Cardiac fibroblast (primary cell): ENCODE data around the gene NGFR.
A peak's percentile ranks its signal among the peaks of the same experiment; 100 is the strongest.

Experiments
- DNase-seq, 2 donors: peaks; one replicate each; pipeline versions ENCODE4 v3.0.0 to v3.0.0-alpha.2; 2010; ENCODE audit warnings: low read depth in 2 of 2
- H3K4me3 ChIP-seq, 2 donors: replicated peaks in 1 of 2; 1 replicate in 1 of 2; 2 replicates in 1 of 2; pipeline ENCODE4 v1.5.1; 2011; ENCODE audit warnings: low read depth in 2 of 2, low read length in 2 of 2, mild to moderate bottlenecking in 2 of 2, moderate library complexity in 1 of 2
- CTCF ChIP-seq: IDR thresholded peaks from one replicate; pipeline ENCODE4 v1.5.1; 2011; ENCODE audit warnings: low read depth, mild to moderate bottlenecking, low read length, inconsistent platforms

NGFR gene, protein sequence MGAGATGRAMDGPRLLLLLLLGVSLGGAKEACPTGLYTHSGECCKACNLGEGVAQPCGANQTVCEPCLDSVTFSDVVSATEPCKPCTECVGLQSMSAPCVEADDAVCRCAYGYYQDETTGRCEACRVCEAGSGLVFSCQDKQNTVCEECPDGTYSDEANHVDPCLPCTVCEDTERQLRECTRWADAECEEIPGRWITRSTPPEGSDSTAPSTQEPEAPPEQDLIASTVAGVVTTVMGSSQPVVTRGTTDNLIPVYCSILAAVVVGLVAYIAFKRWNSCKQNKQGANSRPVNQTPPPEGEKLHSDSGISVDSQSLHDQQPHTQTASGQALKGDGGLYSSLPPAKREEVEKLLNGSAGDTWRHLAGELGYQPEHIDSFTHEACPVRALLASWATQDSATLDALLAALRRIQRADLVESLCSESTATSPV

DNA sequence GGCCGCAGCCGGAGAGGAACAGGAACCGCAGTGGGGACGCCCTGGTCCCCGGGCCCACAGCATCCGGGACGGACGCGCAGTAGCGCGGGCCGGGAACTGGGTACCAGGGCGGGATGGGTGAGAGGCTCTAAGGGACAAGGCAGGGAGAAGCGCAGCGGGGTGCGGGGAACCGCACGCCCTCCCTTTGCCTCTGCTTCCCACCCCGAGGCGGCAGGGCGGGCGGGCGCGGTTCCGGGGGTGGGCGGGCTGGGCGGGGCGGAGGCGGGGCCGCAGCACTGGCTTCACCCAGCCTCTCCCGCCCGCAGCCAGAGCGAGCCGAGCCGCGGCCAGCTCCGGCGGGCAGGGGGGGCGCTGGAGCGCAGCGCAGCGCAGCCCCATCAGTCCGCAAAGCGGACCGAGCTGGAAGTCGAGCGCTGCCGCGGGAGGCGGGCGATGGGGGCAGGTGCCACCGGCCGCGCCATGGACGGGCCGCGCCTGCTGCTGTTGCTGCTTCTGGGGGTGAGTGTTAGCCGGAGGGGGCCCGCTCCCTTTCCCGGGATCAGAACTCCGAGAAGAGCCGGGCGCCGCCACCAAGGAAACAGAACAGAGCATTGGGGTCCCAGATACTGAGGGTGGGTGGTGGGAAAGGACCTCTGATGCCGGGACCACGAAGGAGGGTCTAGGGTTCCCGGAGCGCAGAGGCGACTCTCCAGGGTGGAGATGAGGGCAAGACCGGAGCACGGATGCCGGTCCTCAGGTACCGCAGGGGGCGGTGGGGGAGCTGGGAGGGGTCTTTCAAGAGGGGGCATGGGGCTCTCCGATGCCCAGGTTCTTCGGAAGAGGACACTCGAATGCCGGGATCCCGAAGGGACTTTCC lies at the start of gene NGFR:
Gene NGFR (plus strand): TSS at position 308 of the 856 bp plus-strand sequence. CDS start 125 bp downstream, at position 433.
- peak within 1 kb of the TSS; percentile 29 to 32 for H3K4me3 ChIP-seq
- DNase-seq: peak in 1 of 2 donors; percentile 38
- TF ChIP-seq CTCF: no peak

DNA sequence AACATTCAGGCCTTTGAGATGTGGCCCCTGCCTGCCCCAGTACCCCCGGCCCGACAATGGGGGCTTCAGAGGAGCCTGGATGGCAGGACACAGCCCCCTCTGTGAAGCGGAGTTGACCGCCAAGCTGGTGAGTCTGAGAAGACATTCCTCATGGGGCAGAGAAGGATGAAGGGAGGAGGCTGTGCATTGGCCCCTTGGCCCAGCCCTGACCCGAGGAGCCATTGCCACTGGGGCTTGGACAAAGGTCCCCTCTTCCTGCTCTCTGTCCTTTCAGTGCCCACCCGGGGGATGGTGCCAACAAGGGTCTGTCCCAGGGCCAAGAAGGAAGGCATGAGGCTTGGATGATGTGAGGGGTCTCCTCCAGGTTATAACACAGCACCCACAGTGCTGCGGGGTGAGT lies 49.5 kb upstream of the NGFR start:
- TF ChIP-seq CTCF: no peak
- no peak for DNase-seq
- H3K4me3 ChIP-seq: no peak overlapping the region

DNA sequence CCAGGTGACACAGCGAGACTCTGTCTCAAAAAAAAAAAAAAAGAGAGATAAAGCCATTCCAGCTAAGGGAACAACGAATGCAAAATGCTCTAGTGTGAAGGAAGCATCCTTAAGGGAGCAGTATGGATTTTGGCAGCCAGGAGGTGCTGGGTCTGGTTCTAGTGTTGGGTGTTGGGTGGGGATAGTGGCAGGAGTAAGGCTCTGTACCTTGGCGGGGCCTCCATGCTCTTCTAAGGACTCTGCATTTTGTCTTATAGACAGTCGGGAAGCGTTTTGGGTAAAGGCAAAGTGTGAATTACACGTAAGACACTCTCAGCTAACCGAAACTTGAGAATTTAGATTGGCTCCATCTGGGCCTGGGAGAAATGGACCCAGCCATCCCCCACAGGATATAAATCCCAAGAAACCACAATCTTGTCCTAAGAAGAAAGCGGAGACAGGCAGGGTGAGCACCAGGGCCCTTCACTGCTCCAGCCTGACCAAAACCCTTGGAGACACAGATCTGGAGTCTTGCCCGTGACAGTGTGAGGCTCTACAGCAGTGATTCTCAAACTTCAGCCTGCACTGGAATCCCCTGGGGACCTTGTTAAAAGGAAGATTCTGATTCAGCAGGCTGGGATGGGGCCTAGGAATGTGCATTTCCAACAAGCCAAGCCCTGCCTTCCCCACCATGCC lies 47.3 kb upstream of the NGFR start:
- DNase-seq: peak; percentile 81 to 83
- H3K4me3 ChIP-seq: no peak overlapping the region
- peak; percentile 26 for TF ChIP-seq CTCF

GRCh38 chr17:49450181-49450580 lies 44.9 kb upstream of the NGFR start:
- no peak for DNase-seq
- no peak for TF ChIP-seq CTCF
- H3K4me3 ChIP-seq: no peak overlapping the region

DNA sequence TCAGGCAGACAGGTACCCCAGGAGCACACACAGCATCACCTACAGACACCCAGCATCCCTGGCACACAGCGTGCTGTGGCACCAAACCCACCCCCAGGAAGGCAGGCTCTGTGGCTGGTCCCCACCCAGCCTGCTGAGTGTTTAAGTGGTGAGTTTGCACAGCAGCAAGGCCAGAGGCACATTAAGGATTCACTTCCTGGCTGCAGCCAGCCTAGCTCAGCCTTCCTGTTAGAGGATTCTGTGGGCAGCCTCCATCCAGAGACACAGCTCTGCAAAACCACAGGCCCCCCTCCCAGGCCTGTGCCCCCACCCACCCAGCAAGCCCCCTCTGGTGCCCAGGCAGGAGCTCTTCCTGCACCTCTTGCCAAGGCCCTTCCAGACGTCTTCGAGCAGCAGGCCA lies 44.4 kb upstream of the NGFR start:
- peak; percentile 18 to 35 for DNase-seq
- H3K4me3 ChIP-seq: no peak overlapping the region

More for the DNA sequence above, 44.4 kb upstream of the NGFR start:
- TF ChIP-seq CTCF: no peak
